GM23338 (cell line): ENCODE data around the gene CTF1. TPM values are rescaled to one million over a fixed set of nuclear protein-coding genes. Genes with fewer than 3 reads are reported as not detected.

Source experiments
- ATAC-seq: fragments of 200-7000 bp; cut with Tn5 transposase; 3 replicates; pipeline ENCODE4 v1.9.1; 2020
- DNase-seq: peaks from one replicate; pipeline ENCODE4 v3.0.0-alpha.2; 2015; ENCODE audit warnings: low spot score
- H2AFZ ChIP-seq: fragments of 200-600 bp; sonication (generic); 2 replicates; pipeline ENCODE4 v1.8.0; 2016; ENCODE audit warnings: antibody characterized with exemption, mild to moderate bottlenecking, moderate library complexity
- H3F3A ChIP-seq: fragments of 200-600 bp; sonication (generic); replicated peaks from 2 replicates; pipeline ENCODE4 v1.8.0; 2017; ENCODE audit warnings: antibody characterized with exemption, mixed run types, low read depth
- H3K27ac ChIP-seq: fragments of 200-600 bp; sonication (generic); 2 replicates; pipeline ENCODE4 v1.6.1; 2016; ENCODE audit warnings: low read depth
- H3K27me3 ChIP-seq: fragments of 200-600 bp; sonication (generic); 2 replicates; pipeline ENCODE4 v1.8.0; 2016; ENCODE audit warnings: mild to moderate bottlenecking, mixed run types, moderate library complexity; ENCODE audit not compliant: insufficient read depth
- H3K36me3 ChIP-seq: fragments of 200-600 bp; sonication (generic); 2 replicates; pipeline ENCODE4 v1.8.0; 2016; ENCODE audit warnings: mild to moderate bottlenecking; ENCODE audit not compliant: insufficient read depth
- H3K4me1 ChIP-seq: fragments of 200-600 bp; sonication (generic); 2 replicates; pipeline ENCODE4 v1.8.0; 2016; ENCODE audit warnings: mild to moderate bottlenecking, moderate library complexity; ENCODE audit not compliant: insufficient read depth
- H3K4me2 ChIP-seq: fragments of 200-600 bp; sonication (generic); 2 replicates; pipeline ENCODE4 v1.7.1; 2017; ENCODE audit warnings: mixed run types
- H3K4me3 ChIP-seq: fragments of 200-600 bp; sonication (generic); 2 replicates; pipeline ENCODE4 v1.6.1; 2016; ENCODE audit warnings: mixed run types
- H3K79me2 ChIP-seq: fragments of 200-600 bp; sonication (generic); replicated peaks from 2 replicates; pipeline ENCODE4 v1.8.0; 2017; ENCODE audit warnings: mild to moderate bottlenecking; ENCODE audit not compliant: insufficient read depth
- H3K9me2 ChIP-seq: fragments of 200-600 bp; sonication (generic); 2 replicates; pipeline ENCODE4 v1.8.0; 2017; ENCODE audit not compliant: insufficient read depth
- H4K20me1 ChIP-seq: fragments of 200-600 bp; sonication (generic); replicated peaks from 2 replicates; pipeline ENCODE4 v1.8.0; 2017; ENCODE audit warnings: mild to moderate bottlenecking; ENCODE audit not compliant: insufficient read depth
- H3K27ac Mint-ChIP-seq: 2 replicates; pipeline ENCODE4 v1.8.0; 2020; ENCODE audit warnings: inconsistent platforms, mild to moderate bottlenecking, moderate library complexity, mixed read lengths
- H3K27me3 Mint-ChIP-seq: 3 replicates; pipeline ENCODE4 v1.8.0; 2022; ENCODE audit warnings: low read depth, mild to moderate bottlenecking, moderate library complexity, mixed read lengths, inconsistent platforms; ENCODE audit not compliant: insufficient read depth, poor library complexity
- H3K36me3 Mint-ChIP-seq: 3 replicates; pipeline ENCODE4 v1.8.0; 2021; ENCODE audit warnings: low read depth, mild to moderate bottlenecking, inconsistent platforms, moderate library complexity, mixed read lengths
- H3K4me1 Mint-ChIP-seq: 3 replicates; pipeline ENCODE4 v1.8.0; 2020; ENCODE audit warnings: mild to moderate bottlenecking, inconsistent platforms, mixed read lengths
- H3K4me3 Mint-ChIP-seq: 3 replicates; pipeline ENCODE4 v1.8.0; 2021; ENCODE audit warnings: moderate library complexity, mild to moderate bottlenecking, inconsistent platforms, mixed read lengths
- H3K9me3 Mint-ChIP-seq: 3 replicates; pipeline ENCODE4 v1.8.0; 2020; ENCODE audit warnings: moderate library complexity, mild to moderate bottlenecking, inconsistent platforms, mixed read lengths
- CREB1 ChIP-seq: fragments of 250-450 bp; sonication (Bioruptor Pico); IDR thresholded peaks from 2 replicates; pipeline ENCODE4 v1.5.0; 2020; ENCODE audit warnings: low read depth, mild to moderate bottlenecking, moderate library complexity
- CTCF ChIP-seq, 2 experiments: fragments of 200-600 bp in 1 of 2; sonication (generic) in 1 of 2; conservative IDR thresholded peaks; 2 replicates each; pipeline versions ENCODE4 v1.5.1 to v1.6.1; 2016 to 2017; ENCODE audit warnings: antibody characterized with exemption in 2 of 2, low read depth in 2 of 2, mild to moderate bottlenecking in 2 of 2, moderate library complexity in 1 of 2
- ETS1 ChIP-seq: IDR thresholded peaks from 2 replicates; pipeline ENCODE4 v1.6.1; 2016; ENCODE audit warnings: antibody characterized with exemption
- EZH2 ChIP-seq: fragments of 200-600 bp; sonication (generic); IDR thresholded peaks from one replicate; pipeline ENCODE4 v1.8.0; 2017; ENCODE audit warnings: antibody characterized with exemption, mild to moderate bottlenecking, low read depth; ENCODE audit not compliant: unreplicated experiment
- EZH2phosphoT487 ChIP-seq: fragments of 200-600 bp; sonication (generic); IDR thresholded peaks from one replicate; pipeline ENCODE4 v1.8.1; 2018; ENCODE audit warnings: antibody characterized with exemption; ENCODE audit not compliant: unreplicated experiment
- NANOG ChIP-seq: IDR thresholded peaks from 2 replicates; pipeline ENCODE4 v1.6.1; 2016; ENCODE audit warnings: antibody characterized with exemption, borderline replicate concordance
- REST ChIP-seq: IDR thresholded peaks from one replicate; pipeline ENCODE4 v1.6.1; 2018; ENCODE audit warnings: antibody characterized with exemption; ENCODE audit not compliant: unreplicated experiment
- STAT1 ChIP-seq: IDR thresholded peaks from one replicate; pipeline ENCODE4 v1.6.1; 2016; ENCODE audit warnings: antibody characterized with exemption; ENCODE audit not compliant: unreplicated experiment
- ZNF114 ChIP-seq: fragments of 250-450 bp; sonication (Bioruptor Pico); IDR thresholded peaks from 2 replicates; pipeline ENCODE4 v1.5.0; 2020; ENCODE audit warnings: mild to moderate bottlenecking, moderate library complexity
- ZNF331 ChIP-seq: fragments of 250-450 bp; sonication (Bioruptor Pico); IDR thresholded peaks from 2 replicates; pipeline ENCODE4 v1.5.0; 2020; ENCODE audit warnings: low read depth, mild to moderate bottlenecking, moderate library complexity
- polyA plus RNA-seq: library from polyadenylated mRNA; unstranded; fragments of >200 nt; fragmentation: Nextera tagmentation; extraction: Ambion mirVana; gene quantifications from 2 replicates; pipeline ENCODE4 v1.2.1, GENCODE V29; 2016
- total RNA-seq: library from RNA; depleted of rRNA; stranded (reverse); fragments of >200 nt; shearing (Covaris generic); gene quantifications from 2 replicates; pipeline ENCODE4 v1.2.3, GENCODE V29; 2014

Gene CTF1
- total and polyA plus RNA-seq, 2 experiments from 2014 or later, result 0.24 to 0.52 TPM

GRCh38 chr16:30930160-30930571 is 33.8 kb downstream of the CTF1 start:
- H3K36me3 ChIP-seq, result peaks cover 34% of the 10 kb centered on the region
- Mint-ChIP-seq H3K27me3 (no peaks in the 10 kb centered on the region), H3K4me3 (no peak overlapping the region), H3K27ac (no peak overlapping the region), H3K36me3 (peaks cover 50% of the 10 kb centered on the region), H3K9me3 (no peaks in the 10 kb centered on the region), H3K4me1 (peaks cover 12% of the 10 kb centered on the region)
- no peak overlapping the region for H3K4me3 ChIP-seq
- ATAC-seq, result no peak
- H3K4me2 ChIP-seq, result no peak overlapping the region
- no peaks in the 10 kb centered on the region for H3K27me3 ChIP-seq
- no peaks in the 10 kb centered on the region for H3K9me2 ChIP-seq
- H3K4me1 ChIP-seq, result peaks cover 4% of the 10 kb centered on the region; the same call in 1 of the 2 replicates
- H3F3A ChIP-seq, result peaks cover 5% of the 10 kb centered on the region; the same call in 1 of the 2 replicates
- H2AFZ ChIP-seq, result no peak overlapping the region
- H3K79me2 ChIP-seq, result peaks cover 9% of the 10 kb centered on the region
- no peak for DNase-seq
- H3K27ac ChIP-seq, result no peak overlapping the region
- TF ChIP-seq ZNF114 (CRISPR knock-in tag) (no peak), ZNF331 (CRISPR knock-in tag) (no peak), CTCF (conservative IDR thresholded peaks at IDR 0.05; ENCODE audit: low read depth in 2 of 2) (no peak), ETS1 (no peak), CREB1 (CRISPR knock-in tag) (no peak), EZH2phosphoT487 (no peak), STAT1 (no peak), NANOG (no peak), REST (no peak), EZH2 (no peak)
- peaks cover 6% of the 10 kb centered on the region; the same call in 1 of the 2 replicates for H4K20me1 ChIP-seq
